Neutrophil (primary cell): ENCODE results near the gene ZNF75A.

Experiments used
- H3K27ac ChIP-seq: fragments of 200-600 bp; sonication (generic); 2 replicates; pipeline ENCODE4 v1.5.1; 2016; ENCODE audit warnings: mild to moderate bottlenecking, moderate library complexity
- H3K27me3 ChIP-seq: fragments of 200-600 bp; sonication (generic); 2 replicates; pipeline ENCODE4 v1.6.0; 2016; ENCODE audit warnings: mild to moderate bottlenecking
- H3K36me3 ChIP-seq: fragments of 200-600 bp; sonication (generic); 2 replicates; pipeline ENCODE4 v1.5.1; 2017
- H3K4me1 ChIP-seq, 2 experiments: fragments of 200-600 bp in 1 of 2; sonication (generic) in 1 of 2; 1 replicate in 1 of 2; 2 replicates in 1 of 2; pipeline versions ENCODE4 v1.5.1 to v1.6.1; 2013 to 2016; ENCODE audit warnings: low read depth in 1 of 2, low read length in 1 of 2, mild to moderate bottlenecking in 1 of 2, moderate library complexity in 1 of 2; ENCODE audit not compliant: control insufficient read depth in 1 of 2, insufficient read depth in 1 of 2
- H3K4me3 ChIP-seq, 2 experiments: fragments of 200-600 bp in 1 of 2; sonication (generic) in 1 of 2; 1 replicate in 1 of 2; 2 replicates in 1 of 2; pipeline ENCODE4 v1.5.1; 2013 to 2016; ENCODE audit warnings: low read depth in 1 of 2, low read length in 1 of 2, mild to moderate bottlenecking in 1 of 2, moderate library complexity in 1 of 2
- H3K9me3 ChIP-seq: fragments of 200-600 bp; sonication (generic); 2 replicates; pipeline ENCODE4 v1.5.1; 2016
- CTCF ChIP-seq: fragments of 200-600 bp; sonication (generic); IDR thresholded peaks from 2 replicates; pipeline ENCODE4 v1.5.1; 2016; ENCODE audit warnings: antibody characterized with exemption

ZNF75A gene

GRCh38 chr16:3362931-3363330 lies 57.6 kb downstream of the ZNF75A start:
- no peaks in the 10 kb centered on the region for H3K9me3 ChIP-seq
- no peak for TF ChIP-seq CTCF

GRCh38 chr16:3363793-3364192 lies 58.5 kb downstream of the ZNF75A start:
- H3K27me3 ChIP-seq, result peaks cover 45% of the 10 kb centered on the region
- H3K4me1 ChIP-seq, result peaks cover 0 to 4% of the 10 kb centered on the region in 2 experiments
- H3K27ac ChIP-seq, result no peak overlapping the region
- no peaks in the 10 kb centered on the region for H3K36me3 ChIP-seq
- TF ChIP-seq CTCF, result no peak
- no peak overlapping the region for H3K4me3 ChIP-seq
- H3K9me3 ChIP-seq, result peaks cover 3% of the 10 kb centered on the region

More at GRCh38 chr16:3362931-3363330, 57.6 kb downstream of the ZNF75A start:
- peaks cover 50% of the 10 kb centered on the region for H3K27me3 ChIP-seq
- H3K36me3 ChIP-seq, result no peaks in the 10 kb centered on the region
- H3K4me3 ChIP-seq, result no peak overlapping the region
- H3K4me1 ChIP-seq, result peaks cover 0 to 4% of the 10 kb centered on the region in 2 experiments
- H3K27ac ChIP-seq, result no peak overlapping the region

GRCh38 chr16:3364774-3365427 lies 59.6 kb downstream of the ZNF75A start:
- H3K27ac ChIP-seq, result peak overlapping the region; percentile 55
- peaks cover 0 to 4% of the 10 kb centered on the region in 2 experiments for H3K4me1 ChIP-seq
- peak overlapping the region; percentile 34 to 45 for H3K4me3 ChIP-seq
- no peak for TF ChIP-seq CTCF
- peaks cover 5% of the 10 kb centered on the region for H3K9me3 ChIP-seq
- H3K36me3 ChIP-seq, result no peaks in the 10 kb centered on the region
- H3K27me3 ChIP-seq, result peaks cover 34% of the 10 kb centered on the region
